Activated CD8-positive, alpha-beta memory T cell treated with anti-CD3 and anti-CD28 coated beads for 24 hours (primary cell): ENCODE measurements around the gene CRY1.

Source experiments
- DNase-seq: peaks from one replicate; pipeline ENCODE4 v3.0.0-alpha.2; 2020

The CRY1 gene

GRCh38 chr12:107093417-107094182 is at the start of gene CRY1:
TSS of gene CRY1 (minus strand) at chr12:107093549. CDS start at chr12:107092961, 588 bp downstream.
- DNase-seq, result peak; percentile 99

- no peak for DNase-seq
Observed at GRCh38 chr12:107139787-107140186, 46.4 kb upstream of the CRY1 start.

- no peak for DNase-seq
Observed at GRCh38 chr12:107138990-107139389, 45.6 kb upstream of the CRY1 start.

GRCh38 chr12:107135177-107135576 is 41.8 kb upstream of the CRY1 start:
- no peak for DNase-seq

- no peak for DNase-seq
Observed at GRCh38 chr12:107134558-107134957, 41.2 kb upstream of the CRY1 start.

GRCh38 chr12:107133462-107133861 is 40.1 kb upstream of the CRY1 start:
- no peak for DNase-seq

- peak; percentile 62 for DNase-seq
Observed at GRCh38 chr12:107131832-107132616, 38.7 kb upstream of the CRY1 start.

- no peak for DNase-seq
Observed at GRCh38 chr12:107130830-107131611, 37.7 kb upstream of the CRY1 start.

GRCh38 chr12:107129315-107129930 is 36.1 kb upstream of the CRY1 start:
- DNase-seq, result no peak

GRCh38 chr12:107127482-107128430 is 34.4 kb upstream of the CRY1 start:
- no peak for DNase-seq

- no peak for DNase-seq
Observed at GRCh38 chr12:107126796-107127481, 33.6 kb upstream of the CRY1 start.

GRCh38 chr12:107125833-107126232 is 32.5 kb upstream of the CRY1 start:
- DNase-seq, result no peak

GRCh38 chr12:107122452-107122958 is 29.2 kb upstream of the CRY1 start:
- DNase-seq, result no peak

GRCh38 chr12:107119091-107119490 is 25.7 kb upstream of the CRY1 start:
- DNase-seq, result no peak

GRCh38 chr12:107118624-107119023 is 25.3 kb upstream of the CRY1 start:
- DNase-seq, result no peak

- DNase-seq, result no peak
Observed at GRCh38 chr12:107115119-107115518, 21.8 kb upstream of the CRY1 start.

- DNase-seq, result no peak
Observed at GRCh38 chr12:107111314-107111713, 18.0 kb upstream of the CRY1 start.

- DNase-seq, result no peak
Observed at GRCh38 chr12:107109726-107110719, 16.7 kb upstream of the CRY1 start.

- no peak for DNase-seq
Observed at GRCh38 chr12:107108995-107109508, 15.7 kb upstream of the CRY1 start.
